Measurements from ENCODE around the gene SUMO3.

DNA sequence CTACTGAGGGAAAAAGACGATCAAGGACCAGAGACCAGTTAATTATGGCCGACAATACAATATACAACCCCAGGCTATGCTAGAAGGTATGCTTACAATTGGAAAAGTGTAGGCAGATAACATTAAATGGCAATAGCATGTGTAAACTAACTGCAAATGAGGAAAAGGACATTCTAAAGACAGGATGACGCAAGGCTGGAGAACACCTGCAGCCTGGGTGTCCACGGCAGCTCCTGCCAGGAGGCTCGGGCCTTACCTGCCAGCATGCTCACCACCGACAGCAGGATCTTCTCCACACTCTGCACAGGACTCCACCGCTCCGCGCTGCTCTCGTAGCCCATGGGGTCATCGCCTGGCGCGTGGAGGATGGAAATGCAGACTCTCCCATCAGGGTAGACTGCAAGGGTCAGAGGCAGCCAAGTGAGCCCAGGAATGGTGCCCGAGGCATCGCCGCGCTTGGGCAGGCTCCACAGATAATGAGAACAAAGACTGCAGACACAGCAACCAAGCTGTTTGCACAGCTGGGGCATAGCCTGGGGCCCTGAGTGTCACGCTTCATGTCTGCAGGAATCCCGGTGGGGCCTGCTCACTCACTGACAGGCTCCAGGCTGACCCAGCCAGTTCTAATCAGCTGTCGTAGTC lies 44.5 kb downstream of the SUMO3 start:
- TF ChIP-seq POLR2A (IDR thresholded peaks at IDR 0.05; ENCODE audit: low read depth, low read length) (no peak), BHLHE40 (IDR thresholded peaks at IDR 0.05; ENCODE audit: low read depth, low read length) (no peak)
- TF ChIP-seq, protein P1, sequence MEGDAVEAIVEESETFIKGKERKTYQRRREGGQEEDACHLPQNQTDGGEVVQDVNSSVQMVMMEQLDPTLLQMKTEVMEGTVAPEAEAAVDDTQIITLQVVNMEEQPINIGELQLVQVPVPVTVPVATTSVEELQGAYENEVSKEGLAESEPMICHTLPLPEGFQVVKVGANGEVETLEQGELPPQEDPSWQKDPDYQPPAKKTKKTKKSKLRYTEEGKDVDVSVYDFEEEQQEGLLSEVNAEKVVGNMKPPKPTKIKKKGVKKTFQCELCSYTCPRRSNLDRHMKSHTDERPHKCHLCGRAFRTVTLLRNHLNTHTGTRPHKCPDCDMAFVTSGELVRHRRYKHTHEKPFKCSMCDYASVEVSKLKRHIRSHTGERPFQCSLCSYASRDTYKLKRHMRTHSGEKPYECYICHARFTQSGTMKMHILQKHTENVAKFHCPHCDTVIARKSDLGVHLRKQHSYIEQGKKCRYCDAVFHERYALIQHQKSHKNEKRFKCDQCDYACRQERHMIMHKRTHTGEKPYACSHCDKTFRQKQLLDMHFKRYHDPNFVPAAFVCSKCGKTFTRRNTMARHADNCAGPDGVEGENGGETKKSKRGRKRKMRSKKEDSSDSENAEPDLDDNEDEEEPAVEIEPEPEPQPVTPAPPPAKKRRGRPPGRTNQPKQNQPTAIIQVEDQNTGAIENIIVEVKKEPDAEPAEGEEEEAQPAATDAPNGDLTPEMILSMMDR (conservative IDR thresholded peaks at IDR 0.05; ENCODE audit: low read depth, low read length), result no peak

Measured in IMR-90 (cell line).